GM23338 (cell line): Measurements from ENCODE around the gene ST3GAL2. TPM values are rescaled to one million over a fixed set of nuclear protein-coding genes. Genes with fewer than 3 reads are reported as not detected.

Experiments used
- ATAC-seq: fragments of 200-7000 bp; cut with Tn5 transposase; 3 replicates; pipeline ENCODE4 v1.9.1; 2020
- DNase-seq: peaks from one replicate; pipeline ENCODE4 v3.0.0-alpha.2; 2015; ENCODE audit warnings: low spot score
- H2AFZ ChIP-seq: fragments of 200-600 bp; sonication (generic); 2 replicates; pipeline ENCODE4 v1.8.0; 2016; ENCODE audit warnings: antibody characterized with exemption, mild to moderate bottlenecking, moderate library complexity
- H3F3A ChIP-seq: fragments of 200-600 bp; sonication (generic); replicated peaks from 2 replicates; pipeline ENCODE4 v1.8.0; 2017; ENCODE audit warnings: antibody characterized with exemption, mixed run types, low read depth
- H3K27ac ChIP-seq: fragments of 200-600 bp; sonication (generic); 2 replicates; pipeline ENCODE4 v1.6.1; 2016; ENCODE audit warnings: low read depth
- H3K27me3 ChIP-seq: fragments of 200-600 bp; sonication (generic); 2 replicates; pipeline ENCODE4 v1.8.0; 2016; ENCODE audit warnings: mild to moderate bottlenecking, mixed run types, moderate library complexity; ENCODE audit not compliant: insufficient read depth
- H3K36me3 ChIP-seq: fragments of 200-600 bp; sonication (generic); 2 replicates; pipeline ENCODE4 v1.8.0; 2016; ENCODE audit warnings: mild to moderate bottlenecking; ENCODE audit not compliant: insufficient read depth
- H3K4me1 ChIP-seq: fragments of 200-600 bp; sonication (generic); 2 replicates; pipeline ENCODE4 v1.8.0; 2016; ENCODE audit warnings: mild to moderate bottlenecking, moderate library complexity; ENCODE audit not compliant: insufficient read depth
- H3K4me2 ChIP-seq: fragments of 200-600 bp; sonication (generic); 2 replicates; pipeline ENCODE4 v1.7.1; 2017; ENCODE audit warnings: mixed run types
- H3K4me3 ChIP-seq: fragments of 200-600 bp; sonication (generic); 2 replicates; pipeline ENCODE4 v1.6.1; 2016; ENCODE audit warnings: mixed run types
- H3K79me2 ChIP-seq: fragments of 200-600 bp; sonication (generic); replicated peaks from 2 replicates; pipeline ENCODE4 v1.8.0; 2017; ENCODE audit warnings: mild to moderate bottlenecking; ENCODE audit not compliant: insufficient read depth
- H3K9me2 ChIP-seq: fragments of 200-600 bp; sonication (generic); 2 replicates; pipeline ENCODE4 v1.8.0; 2017; ENCODE audit not compliant: insufficient read depth
- H4K20me1 ChIP-seq: fragments of 200-600 bp; sonication (generic); replicated peaks from 2 replicates; pipeline ENCODE4 v1.8.0; 2017; ENCODE audit warnings: mild to moderate bottlenecking; ENCODE audit not compliant: insufficient read depth
- H3K27ac Mint-ChIP-seq: 2 replicates; pipeline ENCODE4 v1.8.0; 2020; ENCODE audit warnings: inconsistent platforms, mild to moderate bottlenecking, moderate library complexity, mixed read lengths
- H3K27me3 Mint-ChIP-seq: 3 replicates; pipeline ENCODE4 v1.8.0; 2022; ENCODE audit warnings: low read depth, mild to moderate bottlenecking, moderate library complexity, mixed read lengths, inconsistent platforms; ENCODE audit not compliant: insufficient read depth, poor library complexity
- H3K36me3 Mint-ChIP-seq: 3 replicates; pipeline ENCODE4 v1.8.0; 2021; ENCODE audit warnings: low read depth, mild to moderate bottlenecking, inconsistent platforms, moderate library complexity, mixed read lengths
- H3K4me1 Mint-ChIP-seq: 3 replicates; pipeline ENCODE4 v1.8.0; 2020; ENCODE audit warnings: mild to moderate bottlenecking, inconsistent platforms, mixed read lengths
- H3K4me3 Mint-ChIP-seq: 3 replicates; pipeline ENCODE4 v1.8.0; 2021; ENCODE audit warnings: moderate library complexity, mild to moderate bottlenecking, inconsistent platforms, mixed read lengths
- H3K9me3 Mint-ChIP-seq: 3 replicates; pipeline ENCODE4 v1.8.0; 2020; ENCODE audit warnings: moderate library complexity, mild to moderate bottlenecking, inconsistent platforms, mixed read lengths
- CREB1 ChIP-seq: fragments of 250-450 bp; sonication (Bioruptor Pico); IDR thresholded peaks from 2 replicates; pipeline ENCODE4 v1.5.0; 2020; ENCODE audit warnings: low read depth, mild to moderate bottlenecking, moderate library complexity
- EZH2 ChIP-seq: fragments of 200-600 bp; sonication (generic); IDR thresholded peaks from one replicate; pipeline ENCODE4 v1.8.0; 2017; ENCODE audit warnings: antibody characterized with exemption, mild to moderate bottlenecking, low read depth; ENCODE audit not compliant: unreplicated experiment
- EZH2phosphoT487 ChIP-seq: fragments of 200-600 bp; sonication (generic); IDR thresholded peaks from one replicate; pipeline ENCODE4 v1.8.1; 2018; ENCODE audit warnings: antibody characterized with exemption; ENCODE audit not compliant: unreplicated experiment
- JUNB ChIP-seq: IDR thresholded peaks from one replicate; pipeline ENCODE4 v1.6.1; 2016; ENCODE audit warnings: antibody characterized with exemption; ENCODE audit not compliant: unreplicated experiment
- NANOG ChIP-seq: IDR thresholded peaks from 2 replicates; pipeline ENCODE4 v1.6.1; 2016; ENCODE audit warnings: antibody characterized with exemption, borderline replicate concordance
- POLR2AphosphoS5 ChIP-seq: IDR thresholded peaks from 2 replicates; pipeline ENCODE4 v1.6.1; 2016; ENCODE audit warnings: antibody characterized with exemption, low read depth
- STAT1 ChIP-seq: IDR thresholded peaks from one replicate; pipeline ENCODE4 v1.6.1; 2016; ENCODE audit warnings: antibody characterized with exemption; ENCODE audit not compliant: unreplicated experiment
- ZNF114 ChIP-seq: fragments of 250-450 bp; sonication (Bioruptor Pico); IDR thresholded peaks from 2 replicates; pipeline ENCODE4 v1.5.0; 2020; ENCODE audit warnings: mild to moderate bottlenecking, moderate library complexity
- ZNF331 ChIP-seq: fragments of 250-450 bp; sonication (Bioruptor Pico); IDR thresholded peaks from 2 replicates; pipeline ENCODE4 v1.5.0; 2020; ENCODE audit warnings: low read depth, mild to moderate bottlenecking, moderate library complexity
- polyA plus RNA-seq: library from polyadenylated mRNA; unstranded; fragments of >200 nt; fragmentation: Nextera tagmentation; extraction: Ambion mirVana; gene quantifications from 2 replicates; pipeline ENCODE4 v1.2.1, GENCODE V29; 2016
- total RNA-seq: library from RNA; depleted of rRNA; stranded (reverse); fragments of >200 nt; shearing (Covaris generic); gene quantifications from 2 replicates; pipeline ENCODE4 v1.2.3, GENCODE V29; 2014
- TF ChIP-seq, protein P1 (sequence below): IDR thresholded peaks from one replicate; pipeline ENCODE4 v1.6.1; 2018; ENCODE audit warnings: antibody characterized with exemption; ENCODE audit not compliant: unreplicated experiment
- TF ChIP-seq, protein P2 (sequence below): IDR thresholded peaks from 2 replicates; pipeline ENCODE4 v1.6.1; 2016; ENCODE audit warnings: antibody characterized with exemption
- TF ChIP-seq, protein P3 (sequence below): fragments of 250-450 bp; sonication (Bioruptor Pico); IDR thresholded peaks from 2 replicates; pipeline ENCODE4 v1.5.0; 2020; ENCODE audit warnings: mild to moderate bottlenecking, moderate library complexity
- TF ChIP-seq, protein P4 (sequence below), 2 experiments: fragments of 200-600 bp in 1 of 2; sonication (generic) in 1 of 2; conservative IDR thresholded peaks; 2 replicates each; pipeline versions ENCODE4 v1.5.1 to v1.6.1; 2016 to 2017; ENCODE audit warnings: antibody characterized with exemption in 2 of 2, low read depth in 2 of 2, mild to moderate bottlenecking in 2 of 2, moderate library complexity in 1 of 2

The ST3GAL2 gene
- total and polyA plus RNA-seq, 2 experiments from 2014 or later, result 12.3 to 39.8 TPM

DNA sequence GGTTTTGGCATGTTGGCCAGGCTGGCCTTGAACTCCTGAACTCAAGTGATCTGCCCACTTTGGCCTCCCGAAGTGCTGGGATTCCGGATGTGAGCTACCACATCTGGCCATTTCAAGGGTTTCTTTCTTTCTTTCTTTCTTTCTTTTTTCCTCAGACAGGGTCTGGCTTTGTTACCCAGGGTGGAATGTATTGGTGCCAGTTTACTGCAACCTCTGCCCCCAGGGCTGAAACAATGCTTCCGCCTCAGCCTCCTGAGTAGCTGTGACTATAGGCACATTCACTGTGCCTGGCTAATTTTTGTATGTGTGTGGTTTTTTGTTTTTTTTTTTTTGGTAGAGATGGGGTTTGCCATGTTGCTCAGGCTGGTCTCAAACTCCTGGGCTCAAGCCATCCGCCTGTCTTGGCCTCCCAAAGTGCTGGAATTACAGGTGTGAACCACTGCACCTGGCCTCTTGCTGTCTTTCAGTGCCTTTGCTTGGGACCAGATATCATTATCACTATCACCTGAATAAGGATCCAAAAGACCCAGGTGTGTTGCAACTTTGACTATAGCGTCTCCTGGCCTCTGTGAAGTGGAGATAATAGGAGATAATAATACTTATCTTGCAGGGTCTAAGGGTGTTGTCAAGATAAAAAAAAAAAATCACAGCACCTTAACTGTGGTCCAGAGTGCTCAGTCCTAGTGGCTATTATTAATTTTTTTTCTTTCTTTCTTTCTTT is 18.7 kb upstream of the ST3GAL2 start:
- Histone ChIP-seq H3F3A (peaks cover 12% of the 10 kb centered on the region; the same call in 1 of the 2 replicates), H3K27me3 (no peaks in the 10 kb centered on the region), H3K27ac (no peak overlapping the region), H3K79me2 (no peaks in the 10 kb centered on the region; the same call in 1 of the 2 replicates), H3K4me2 (no peak overlapping the region), H3K4me3 (no peak overlapping the region), H3K4me1 (peaks cover 7% of the 10 kb centered on the region; the same call in 1 of the 2 replicates), H3K9me2 (no peaks in the 10 kb centered on the region), H2AFZ (no peak overlapping the region), H4K20me1 (no peaks in the 10 kb centered on the region), H3K36me3 (no peaks in the 10 kb centered on the region)
- H3K4me1 Mint-ChIP-seq, result peaks cover 12% of the 10 kb centered on the region; the same call in 2 of the 3 replicates
- peaks cover 2% of the 10 kb centered on the region for H3K27me3 Mint-ChIP-seq
- H3K27ac Mint-ChIP-seq, result no peak overlapping the region
- no peak for TF ChIP-seq ZNF114
- TF ChIP-seq JUNB, result no peak
- TF ChIP-seq, protein P1, sequence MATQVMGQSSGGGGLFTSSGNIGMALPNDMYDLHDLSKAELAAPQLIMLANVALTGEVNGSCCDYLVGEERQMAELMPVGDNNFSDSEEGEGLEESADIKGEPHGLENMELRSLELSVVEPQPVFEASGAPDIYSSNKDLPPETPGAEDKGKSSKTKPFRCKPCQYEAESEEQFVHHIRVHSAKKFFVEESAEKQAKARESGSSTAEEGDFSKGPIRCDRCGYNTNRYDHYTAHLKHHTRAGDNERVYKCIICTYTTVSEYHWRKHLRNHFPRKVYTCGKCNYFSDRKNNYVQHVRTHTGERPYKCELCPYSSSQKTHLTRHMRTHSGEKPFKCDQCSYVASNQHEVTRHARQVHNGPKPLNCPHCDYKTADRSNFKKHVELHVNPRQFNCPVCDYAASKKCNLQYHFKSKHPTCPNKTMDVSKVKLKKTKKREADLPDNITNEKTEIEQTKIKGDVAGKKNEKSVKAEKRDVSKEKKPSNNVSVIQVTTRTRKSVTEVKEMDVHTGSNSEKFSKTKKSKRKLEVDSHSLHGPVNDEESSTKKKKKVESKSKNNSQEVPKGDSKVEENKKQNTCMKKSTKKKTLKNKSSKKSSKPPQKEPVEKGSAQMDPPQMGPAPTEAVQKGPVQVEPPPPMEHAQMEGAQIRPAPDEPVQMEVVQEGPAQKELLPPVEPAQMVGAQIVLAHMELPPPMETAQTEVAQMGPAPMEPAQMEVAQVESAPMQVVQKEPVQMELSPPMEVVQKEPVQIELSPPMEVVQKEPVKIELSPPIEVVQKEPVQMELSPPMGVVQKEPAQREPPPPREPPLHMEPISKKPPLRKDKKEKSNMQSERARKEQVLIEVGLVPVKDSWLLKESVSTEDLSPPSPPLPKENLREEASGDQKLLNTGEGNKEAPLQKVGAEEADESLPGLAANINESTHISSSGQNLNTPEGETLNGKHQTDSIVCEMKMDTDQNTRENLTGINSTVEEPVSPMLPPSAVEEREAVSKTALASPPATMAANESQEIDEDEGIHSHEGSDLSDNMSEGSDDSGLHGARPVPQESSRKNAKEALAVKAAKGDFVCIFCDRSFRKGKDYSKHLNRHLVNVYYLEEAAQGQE, result no peak
- no peak for TF ChIP-seq NANOG
- no peak for TF ChIP-seq STAT1
- TF ChIP-seq, protein P2, sequence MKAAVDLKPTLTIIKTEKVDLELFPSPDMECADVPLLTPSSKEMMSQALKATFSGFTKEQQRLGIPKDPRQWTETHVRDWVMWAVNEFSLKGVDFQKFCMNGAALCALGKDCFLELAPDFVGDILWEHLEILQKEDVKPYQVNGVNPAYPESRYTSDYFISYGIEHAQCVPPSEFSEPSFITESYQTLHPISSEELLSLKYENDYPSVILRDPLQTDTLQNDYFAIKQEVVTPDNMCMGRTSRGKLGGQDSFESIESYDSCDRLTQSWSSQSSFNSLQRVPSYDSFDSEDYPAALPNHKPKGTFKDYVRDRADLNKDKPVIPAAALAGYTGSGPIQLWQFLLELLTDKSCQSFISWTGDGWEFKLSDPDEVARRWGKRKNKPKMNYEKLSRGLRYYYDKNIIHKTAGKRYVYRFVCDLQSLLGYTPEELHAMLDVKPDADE, result no peak
- no peak for TF ChIP-seq EZH2phosphoT487
- TF ChIP-seq ZNF331, result no peak
- TF ChIP-seq, protein P3, sequence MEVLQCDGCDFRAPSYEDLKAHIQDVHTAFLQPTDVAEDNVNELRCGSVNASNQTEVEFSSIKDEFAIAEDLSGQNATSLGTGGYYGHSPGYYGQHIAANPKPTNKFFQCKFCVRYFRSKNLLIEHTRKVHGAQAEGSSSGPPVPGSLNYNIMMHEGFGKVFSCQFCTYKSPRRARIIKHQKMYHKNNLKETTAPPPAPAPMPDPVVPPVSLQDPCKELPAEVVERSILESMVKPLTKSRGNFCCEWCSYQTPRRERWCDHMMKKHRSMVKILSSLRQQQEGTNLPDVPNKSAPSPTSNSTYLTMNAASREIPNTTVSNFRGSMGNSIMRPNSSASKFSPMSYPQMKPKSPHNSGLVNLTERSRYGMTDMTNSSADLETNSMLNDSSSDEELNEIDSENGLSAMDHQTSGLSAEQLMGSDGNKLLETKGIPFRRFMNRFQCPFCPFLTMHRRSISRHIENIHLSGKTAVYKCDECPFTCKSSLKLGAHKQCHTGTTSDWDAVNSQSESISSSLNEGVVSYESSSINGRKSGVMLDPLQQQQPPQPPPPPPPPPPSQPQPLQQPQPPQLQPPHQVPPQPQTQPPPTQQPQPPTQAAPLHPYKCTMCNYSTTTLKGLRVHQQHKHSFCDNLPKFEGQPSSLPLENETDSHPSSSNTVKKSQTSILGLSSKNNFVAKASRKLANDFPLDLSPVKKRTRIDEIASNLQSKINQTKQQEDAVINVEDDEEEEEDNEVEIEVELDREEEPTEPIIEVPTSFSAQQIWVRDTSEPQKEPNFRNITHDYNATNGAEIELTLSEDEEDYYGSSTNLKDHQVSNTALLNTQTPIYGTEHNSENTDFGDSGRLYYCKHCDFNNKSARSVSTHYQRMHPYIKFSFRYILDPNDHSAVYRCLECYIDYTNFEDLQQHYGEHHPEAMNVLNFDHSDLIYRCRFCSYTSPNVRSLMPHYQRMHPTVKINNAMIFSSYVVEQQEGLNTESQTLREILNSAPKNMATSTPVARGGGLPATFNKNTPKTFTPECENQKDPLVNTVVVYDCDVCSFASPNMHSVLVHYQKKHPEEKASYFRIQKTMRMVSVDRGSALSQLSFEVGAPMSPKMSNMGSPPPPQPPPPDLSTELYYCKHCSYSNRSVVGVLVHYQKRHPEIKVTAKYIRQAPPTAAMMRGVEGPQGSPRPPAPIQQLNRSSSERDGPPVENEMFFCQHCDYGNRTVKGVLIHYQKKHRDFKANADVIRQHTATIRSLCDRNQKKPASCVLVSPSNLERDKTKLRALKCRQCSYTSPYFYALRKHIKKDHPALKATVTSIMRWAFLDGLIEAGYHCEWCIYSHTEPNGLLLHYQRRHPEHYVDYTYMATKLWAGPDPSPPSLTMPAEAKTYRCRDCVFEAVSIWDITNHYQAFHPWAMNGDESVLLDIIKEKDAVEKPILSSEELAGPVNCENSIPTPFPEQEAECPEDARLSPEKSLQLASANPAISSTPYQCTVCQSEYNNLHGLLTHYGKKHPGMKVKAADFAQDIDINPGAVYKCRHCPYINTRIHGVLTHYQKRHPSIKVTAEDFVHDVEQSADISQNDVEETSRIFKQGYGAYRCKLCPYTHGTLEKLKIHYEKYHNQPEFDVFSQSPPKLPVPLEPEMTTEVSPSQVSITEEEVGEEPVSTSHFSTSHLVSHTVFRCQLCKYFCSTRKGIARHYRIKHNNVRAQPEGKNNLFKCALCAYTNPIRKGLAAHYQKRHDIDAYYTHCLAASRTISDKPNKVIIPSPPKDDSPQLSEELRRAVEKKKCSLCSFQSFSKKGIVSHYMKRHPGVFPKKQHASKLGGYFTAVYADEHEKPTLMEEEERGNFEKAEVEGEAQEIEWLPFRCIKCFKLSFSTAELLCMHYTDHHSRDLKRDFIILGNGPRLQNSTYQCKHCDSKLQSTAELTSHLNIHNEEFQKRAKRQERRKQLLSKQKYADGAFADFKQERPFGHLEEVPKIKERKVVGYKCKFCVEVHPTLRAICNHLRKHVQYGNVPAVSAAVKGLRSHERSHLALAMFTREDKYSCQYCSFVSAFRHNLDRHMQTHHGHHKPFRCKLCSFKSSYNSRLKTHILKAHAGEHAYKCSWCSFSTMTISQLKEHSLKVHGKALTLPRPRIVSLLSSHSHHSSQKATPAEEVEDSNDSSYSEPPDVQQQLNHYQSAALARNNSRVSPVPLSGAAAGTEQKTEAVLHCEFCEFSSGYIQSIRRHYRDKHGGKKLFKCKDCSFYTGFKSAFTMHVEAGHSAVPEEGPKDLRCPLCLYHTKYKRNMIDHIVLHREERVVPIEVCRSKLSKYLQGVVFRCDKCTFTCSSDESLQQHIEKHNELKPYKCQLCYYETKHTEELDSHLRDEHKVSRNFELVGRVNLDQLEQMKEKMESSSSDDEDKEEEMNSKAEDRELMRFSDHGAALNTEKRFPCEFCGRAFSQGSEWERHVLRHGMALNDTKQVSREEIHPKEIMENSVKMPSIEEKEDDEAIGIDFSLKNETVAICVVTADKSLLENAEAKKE (CRISPR knock-in tag), result no peak
- TF ChIP-seq, protein P4, sequence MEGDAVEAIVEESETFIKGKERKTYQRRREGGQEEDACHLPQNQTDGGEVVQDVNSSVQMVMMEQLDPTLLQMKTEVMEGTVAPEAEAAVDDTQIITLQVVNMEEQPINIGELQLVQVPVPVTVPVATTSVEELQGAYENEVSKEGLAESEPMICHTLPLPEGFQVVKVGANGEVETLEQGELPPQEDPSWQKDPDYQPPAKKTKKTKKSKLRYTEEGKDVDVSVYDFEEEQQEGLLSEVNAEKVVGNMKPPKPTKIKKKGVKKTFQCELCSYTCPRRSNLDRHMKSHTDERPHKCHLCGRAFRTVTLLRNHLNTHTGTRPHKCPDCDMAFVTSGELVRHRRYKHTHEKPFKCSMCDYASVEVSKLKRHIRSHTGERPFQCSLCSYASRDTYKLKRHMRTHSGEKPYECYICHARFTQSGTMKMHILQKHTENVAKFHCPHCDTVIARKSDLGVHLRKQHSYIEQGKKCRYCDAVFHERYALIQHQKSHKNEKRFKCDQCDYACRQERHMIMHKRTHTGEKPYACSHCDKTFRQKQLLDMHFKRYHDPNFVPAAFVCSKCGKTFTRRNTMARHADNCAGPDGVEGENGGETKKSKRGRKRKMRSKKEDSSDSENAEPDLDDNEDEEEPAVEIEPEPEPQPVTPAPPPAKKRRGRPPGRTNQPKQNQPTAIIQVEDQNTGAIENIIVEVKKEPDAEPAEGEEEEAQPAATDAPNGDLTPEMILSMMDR (conservative IDR thresholded peaks at IDR 0.05; ENCODE audit: low read depth in 2 of 2), result no peak
- TF ChIP-seq EZH2, result no peak
- no peak for TF ChIP-seq CREB1 (CRISPR knock-in tag)
- no peak for TF ChIP-seq POLR2AphosphoS5
- no peak overlapping the region; the same call in 2 of the 3 replicates for H3K4me3 Mint-ChIP-seq
- H3K9me3 Mint-ChIP-seq, result no peaks in the 10 kb centered on the region
- no peaks in the 10 kb centered on the region for H3K36me3 Mint-ChIP-seq
- DNase-seq (no peak), ATAC-seq (no peak)
